ENCODE measurements around the gene MBNL1. TPM values are rescaled to one million over a fixed set of nuclear protein-coding genes. Genes with fewer than 3 reads are reported as not detected.

Gene MBNL1
- total RNA-seq, 6 experiments from 2014 or later = 200 to 291 (median 244) TPM

- no peak for DNase-seq
- Mint-ChIP-seq H3K27me3 (ENCODE audit: insufficient read depth) (peaks cover 3% of the 10 kb centered on the region), H3K36me3 (ENCODE audit: low read depth) (peaks cover 14% of the 10 kb centered on the region), H3K27ac (no peak overlapping the region), H3K4me1 (ENCODE audit: low read depth) (peaks cover 27% of the 10 kb centered on the region), H3K4me3 (no peak overlapping the region), H3K9me3 (no peaks in the 10 kb centered on the region)
- TF ChIP-seq CTCF (IDR thresholded peaks at IDR 0.05) = no peak
These were observed 231.2 kb downstream of the MBNL1 start for GRCh38 chr3:152499791-152500385.

GRCh38 chr3:152505926-152506325 lies 237.2 kb downstream of the MBNL1 start:
- Mint-ChIP-seq H3K36me3 (ENCODE audit: low read depth) (peaks cover 12% of the 10 kb centered on the region), H3K27ac (no peak overlapping the region), H3K4me1 (ENCODE audit: low read depth) (peaks cover 6% of the 10 kb centered on the region; the same call in 1 of the 2 replicates), H3K27me3 (ENCODE audit: insufficient read depth) (peaks cover 3% of the 10 kb centered on the region; the same call in 1 of the 2 replicates), H3K4me3 (no peak overlapping the region), H3K9me3 (no peaks in the 10 kb centered on the region)
- DNase-seq = no peak
- no peak for TF ChIP-seq CTCF (IDR thresholded peaks at IDR 0.05)

GRCh38 chr3:152508705-152509104 lies 240.0 kb downstream of the MBNL1 start:
- no peak overlapping the region for H3K4me3 Mint-ChIP-seq
- H3K27me3 Mint-ChIP-seq (ENCODE audit: insufficient read depth) = peaks cover 3% of the 10 kb centered on the region; the same call in 1 of the 2 replicates
- DNase-seq = no peak
- H3K4me1 Mint-ChIP-seq (ENCODE audit: low read depth) = peaks cover 6% of the 10 kb centered on the region; the same call in 1 of the 2 replicates
- H3K27ac Mint-ChIP-seq = no peak overlapping the region
- TF ChIP-seq CTCF (IDR thresholded peaks at IDR 0.05) = peak; percentile 66
- no peaks in the 10 kb centered on the region for H3K36me3 Mint-ChIP-seq (ENCODE audit: low read depth)
- H3K9me3 Mint-ChIP-seq = no peaks in the 10 kb centered on the region

DNA sequence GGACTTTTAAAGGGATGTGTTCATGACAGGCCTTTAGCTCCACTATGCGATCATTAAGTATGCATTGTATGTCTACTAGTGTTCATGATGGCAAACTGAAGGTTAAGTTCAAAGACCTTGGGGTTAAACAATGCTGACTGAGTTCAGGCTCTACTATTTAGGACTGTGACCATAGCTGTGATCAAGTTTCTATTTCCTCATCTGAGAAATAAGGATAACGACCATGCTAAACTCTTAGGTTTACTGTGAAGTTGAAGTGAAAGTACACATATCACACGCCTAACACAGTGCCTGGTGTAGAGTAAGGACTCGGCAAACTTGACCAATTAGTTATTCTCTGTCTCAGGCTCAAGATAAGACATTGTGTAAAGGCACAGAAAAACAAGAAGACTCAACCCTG lies 243.2 kb downstream of the MBNL1 start:
- H3K36me3 Mint-ChIP-seq (ENCODE audit: low read depth) = no peaks in the 10 kb centered on the region
- TF ChIP-seq CTCF (IDR thresholded peaks at IDR 0.05) = no peak
- no peaks in the 10 kb centered on the region for H3K9me3 Mint-ChIP-seq
- no peak overlapping the region for H3K27ac Mint-ChIP-seq
- H3K4me3 Mint-ChIP-seq = no peak overlapping the region
- no peak for DNase-seq
- H3K4me1 Mint-ChIP-seq (ENCODE audit: low read depth) = peaks cover 6% of the 10 kb centered on the region; the same call in 1 of the 2 replicates
- no peaks in the 10 kb centered on the region for H3K27me3 Mint-ChIP-seq (ENCODE audit: insufficient read depth)

DNA sequence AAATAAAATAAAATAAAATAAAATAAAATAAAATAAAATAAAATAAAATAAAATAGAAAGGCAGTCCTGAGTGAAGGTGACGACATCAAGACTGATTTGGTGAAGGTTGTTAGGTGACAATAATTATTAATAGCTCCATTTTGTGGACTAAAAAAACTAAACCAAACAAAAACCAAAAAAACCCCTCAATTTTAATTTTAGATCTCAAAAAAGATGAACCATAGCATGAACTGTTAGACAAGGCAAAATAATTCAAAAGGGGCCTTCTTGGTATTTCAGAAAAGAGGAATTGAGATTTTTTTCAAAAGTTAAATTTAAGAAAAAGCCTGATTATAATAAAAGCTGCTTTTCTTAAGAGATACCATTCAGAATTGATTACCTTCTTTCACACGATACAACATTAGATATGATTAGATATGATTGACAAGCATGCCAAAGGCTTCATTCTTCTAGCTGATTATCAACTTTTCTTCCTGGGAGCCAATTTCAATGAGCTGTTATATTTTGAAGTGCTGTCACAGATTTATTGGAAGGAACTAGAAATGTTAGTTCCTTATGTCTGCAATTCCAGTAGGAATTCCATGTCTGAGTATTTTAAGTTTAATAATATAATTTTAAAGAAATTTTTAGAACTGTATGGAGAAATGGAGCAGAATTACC lies 244.7 kb downstream of the MBNL1 start:
- H3K27me3 Mint-ChIP-seq (ENCODE audit: insufficient read depth) = no peaks in the 10 kb centered on the region

More for the DNA sequence above, 244.7 kb downstream of the MBNL1 start:
- no peak for TF ChIP-seq CTCF (IDR thresholded peaks at IDR 0.05)
- Mint-ChIP-seq H3K4me1 (ENCODE audit: low read depth) (no peaks in the 10 kb centered on the region), H3K36me3 (ENCODE audit: low read depth) (no peaks in the 10 kb centered on the region), H3K9me3 (no peaks in the 10 kb centered on the region), H3K4me3 (no peak overlapping the region), H3K27ac (no peak overlapping the region)
- DNase-seq = no peak
